ENCODE measurements around the gene SLC34A3.

The SLC34A3 gene

GRCh38 chr9:137218754-137219271 lies 11.9 kb upstream of the SLC34A3 start:
- DNase-seq, result no peak

GRCh38 chr9:137219757-137220316 lies 10.9 kb upstream of the SLC34A3 start:
- no peak for DNase-seq

GRCh38 chr9:137220317-137221094 lies 10.2 kb upstream of the SLC34A3 start:
- no peak for DNase-seq

GRCh38 chr9:137221095-137221505 lies 9.6 kb upstream of the SLC34A3 start:
- no peak for DNase-seq

GRCh38 chr9:137221506-137222111 lies 9.1 kb upstream of the SLC34A3 start:
- DNase-seq, result no peak

- no peak for DNase-seq
Measured at GRCh38 chr9:137222190-137223077, 8.3 kb upstream of the SLC34A3 start, which contains the start of gene RNF208. Gene RNF208, minus strand, starts transcription at chr9:137222240. Its CDS starts 1,028 bp downstream, at chr9:137221212.

GRCh38 chr9:137223078-137223970 lies 7.4 kb upstream of the SLC34A3 start:
- peak; percentile 99 for DNase-seq

- no peak for DNase-seq
Measured at GRCh38 chr9:137224830-137225694, 5.6 kb upstream of the SLC34A3 start, which contains the start of gene CYSRT1. Gene CYSRT1, plus strand, starts transcription at chr9:137225174. Its CDS starts 448 bp downstream, at chr9:137225622.

GRCh38 chr9:137225699-137226331 lies 4.9 kb upstream of the SLC34A3 start:
- no peak for DNase-seq

GRCh38 chr9:137226338-137227053 lies 4.2 kb upstream of the SLC34A3 start:
- no peak for DNase-seq

GRCh38 chr9:137227054-137227852 lies 3.4 kb upstream of the SLC34A3 start, which contains the start of gene RNF224:
Gene RNF224, plus strand, starts transcription at chr9:137227502. Its CDS starts 834 bp downstream, at chr9:137228336.
- peak; percentile 91 for DNase-seq

GRCh38 chr9:137227853-137228505 lies 2.7 kb upstream of the SLC34A3 start:
- DNase-seq, result no peak

- no peak for DNase-seq
Measured at GRCh38 chr9:137228506-137228967, 2.2 kb upstream of the SLC34A3 start.

GRCh38 chr9:137228968-137229896 lies 1.5 kb upstream of the SLC34A3 start:
- DNase-seq, result no peak

- no peak for DNase-seq
Measured at GRCh38 chr9:137229903-137230704, 597 bp upstream of the SLC34A3 start.

All from activated CD8-positive, alpha-beta memory T cell treated with anti-CD3 and anti-CD28 coated beads, Interleukin-2, amount 50 U/mL, for 48 hours (primary cell).